ENCODE results near the gene HNF1A. TPM values are rescaled to one million over a fixed set of nuclear protein-coding genes. Genes with fewer than 3 reads are reported as not detected.
A peak's percentile ranks its signal among the peaks of the same experiment; 100 is the strongest.

HNF1A gene
- total RNA-seq, 2 donors from 2014 or later = not detected

GRCh38 chr12:121015825-121016766, 37.8 kb downstream of the HNF1A start, which contains the start of gene C12orf43:
Gene C12orf43 (minus strand): TSS chr12:121016487. CDS start chr12:121016474, 13 bp downstream.
- H3K4me3 Mint-ChIP-seq = peak within 1 kb of the TSS; percentile 85 to 100
- H3K9me3 Mint-ChIP-seq = no peaks in the 10 kb centered on the region
- H3K27me3 Mint-ChIP-seq (ENCODE audit: low read depth) = no peaks in the 10 kb centered on the region
- peaks cover 25% of the 10 kb centered on the region for H3K4me1 Mint-ChIP-seq (ENCODE audit: low read depth)
- ATAC-seq (replicated peaks in 1 of 2) = peak; percentile 97 to 98
- peaks cover 5 to 6% of the 10 kb centered on the region in 2 donors for H3K36me3 Mint-ChIP-seq (ENCODE audit: insufficient read depth in 2 of 2)
- DNase-seq = peak; percentile 92 to 96
- peak within 1 kb of the TSS; percentile 84 for H3K27ac Mint-ChIP-seq

GRCh38 chr12:121017966-121018491, 39.7 kb downstream of the HNF1A start:
- ATAC-seq (replicated peaks in 1 of 2) (no peak), DNase-seq (no peak)
- peaks cover 20% of the 10 kb centered on the region for H3K4me1 Mint-ChIP-seq (ENCODE audit: low read depth)
- H3K27me3 Mint-ChIP-seq (ENCODE audit: low read depth) = no peaks in the 10 kb centered on the region
- peaks cover 3 to 5% of the 10 kb centered on the region in 2 donors for H3K36me3 Mint-ChIP-seq (ENCODE audit: insufficient read depth in 2 of 2)
- no peaks in the 10 kb centered on the region for H3K9me3 Mint-ChIP-seq
- no peak overlapping the region for H3K4me3 Mint-ChIP-seq
- H3K27ac Mint-ChIP-seq = no peak overlapping the region

GRCh38 chr12:121018860-121019617, 40.7 kb downstream of the HNF1A start:
- no peaks in the 10 kb centered on the region for H3K9me3 Mint-ChIP-seq
- H3K4me3 Mint-ChIP-seq = no peak overlapping the region
- H3K36me3 Mint-ChIP-seq (ENCODE audit: insufficient read depth in 2 of 2) = peaks cover 3 to 5% of the 10 kb centered on the region in 2 donors
- peaks cover 16% of the 10 kb centered on the region for H3K4me1 Mint-ChIP-seq (ENCODE audit: low read depth)
- ATAC-seq (replicated peaks in 1 of 2) (no peak), DNase-seq (no peak)
- H3K27me3 Mint-ChIP-seq (ENCODE audit: low read depth) = no peaks in the 10 kb centered on the region
- no peak overlapping the region for H3K27ac Mint-ChIP-seq

GRCh38 chr12:121021754-121022153, 43.4 kb downstream of the HNF1A start:
- Mint-ChIP-seq H3K36me3 (ENCODE audit: insufficient read depth in 2 of 2) (no peaks in the 10 kb centered on the region), H3K4me1 (ENCODE audit: low read depth) (no peaks in the 10 kb centered on the region), H3K27me3 (ENCODE audit: low read depth) (no peaks in the 10 kb centered on the region), H3K27ac (no peak overlapping the region), H3K9me3 (no peaks in the 10 kb centered on the region), H3K4me3 (no peak overlapping the region)
- ATAC-seq (replicated peaks in 1 of 2) (no peak), DNase-seq (no peak)

- Mint-ChIP-seq H3K4me1 (ENCODE audit: low read depth) (no peaks in the 10 kb centered on the region), H3K4me3 (no peak overlapping the region), H3K9me3 (no peaks in the 10 kb centered on the region), H3K36me3 (ENCODE audit: insufficient read depth in 2 of 2) (no peaks in the 10 kb centered on the region), H3K27ac (no peak overlapping the region), H3K27me3 (ENCODE audit: low read depth) (no peaks in the 10 kb centered on the region)
- DNase-seq (no peak), ATAC-seq (replicated peaks in 1 of 2) (no peak)
These were observed 44.4 kb downstream of the HNF1A start for GRCh38 chr12:121022713-121023112.

- Mint-ChIP-seq H3K4me3 (no peak overlapping the region), H3K9me3 (no peaks in the 10 kb centered on the region), H3K36me3 (ENCODE audit: insufficient read depth in 2 of 2) (no peaks in the 10 kb centered on the region), H3K27ac (no peak overlapping the region), H3K4me1 (ENCODE audit: low read depth) (no peaks in the 10 kb centered on the region), H3K27me3 (ENCODE audit: low read depth) (no peaks in the 10 kb centered on the region)
- DNase-seq = no peak
- no peak for ATAC-seq (replicated peaks in 1 of 2)
These were observed 45.5 kb downstream of the HNF1A start for GRCh38 chr12:121023799-121024198.

- no peak overlapping the region for H3K27ac Mint-ChIP-seq
- H3K4me3 Mint-ChIP-seq = no peak overlapping the region
- DNase-seq (no peak), ATAC-seq (replicated peaks in 1 of 2) (no peak)
- no peaks in the 10 kb centered on the region for H3K9me3 Mint-ChIP-seq
- H3K27me3 Mint-ChIP-seq (ENCODE audit: low read depth) = no peaks in the 10 kb centered on the region
- H3K4me1 Mint-ChIP-seq (ENCODE audit: low read depth) = no peaks in the 10 kb centered on the region
- no peaks in the 10 kb centered on the region for H3K36me3 Mint-ChIP-seq (ENCODE audit: insufficient read depth in 2 of 2)
These were observed 47.3 kb downstream of the HNF1A start for GRCh38 chr12:121025442-121026226.

- Mint-ChIP-seq H3K27ac (no peak overlapping the region), H3K4me1 (ENCODE audit: low read depth) (peaks cover 4% of the 10 kb centered on the region), H3K4me3 (no peak overlapping the region), H3K36me3 (ENCODE audit: insufficient read depth in 2 of 2) (no peaks in the 10 kb centered on the region), H3K9me3 (no peaks in the 10 kb centered on the region), H3K27me3 (ENCODE audit: low read depth) (no peaks in the 10 kb centered on the region)
- ATAC-seq (replicated peaks in 1 of 2) (no peak), DNase-seq (no peak)
These were observed 48.1 kb downstream of the HNF1A start for GRCh38 chr12:121026274-121027045.

- H3K4me1 Mint-ChIP-seq (ENCODE audit: low read depth) = peaks cover 39% of the 10 kb centered on the region
- H3K27ac Mint-ChIP-seq = no peak overlapping the region
- no peak overlapping the region for H3K4me3 Mint-ChIP-seq
- H3K36me3 Mint-ChIP-seq (ENCODE audit: insufficient read depth in 2 of 2) = no peaks in the 10 kb centered on the region
- H3K27me3 Mint-ChIP-seq (ENCODE audit: low read depth) = no peaks in the 10 kb centered on the region
- no peaks in the 10 kb centered on the region for H3K9me3 Mint-ChIP-seq
- DNase-seq (no peak), ATAC-seq (replicated peaks in 1 of 2) (no peak)
These were observed 52.4 kb downstream of the HNF1A start for GRCh38 chr12:121030576-121031212.

GRCh38 chr12:121033625-121034349, 55.4 kb downstream of the HNF1A start:
- Mint-ChIP-seq H3K27ac (peak overlapping the region; percentile 14), H3K9me3 (no peaks in the 10 kb centered on the region), H3K4me1 (ENCODE audit: low read depth) (peaks cover 63% of the 10 kb centered on the region), H3K4me3 (peak overlapping the region; percentile 66 to 81), H3K27me3 (ENCODE audit: low read depth) (no peaks in the 10 kb centered on the region), H3K36me3 (ENCODE audit: insufficient read depth in 2 of 2) (no peaks in the 10 kb centered on the region)
- DNase-seq (peak; percentile 67 to 79), ATAC-seq (replicated peaks in 1 of 2) (peak; percentile 82 to 88)

- no peaks in the 10 kb centered on the region for H3K27me3 Mint-ChIP-seq (ENCODE audit: low read depth)
- peaks cover 0 to 2% of the 10 kb centered on the region in 2 donors for H3K36me3 Mint-ChIP-seq (ENCODE audit: insufficient read depth in 2 of 2)
- H3K27ac Mint-ChIP-seq = peak overlapping the region; percentile 73
- ATAC-seq (replicated peaks in 1 of 2) = no peak
- peaks cover 73% of the 10 kb centered on the region for H3K4me1 Mint-ChIP-seq (ENCODE audit: low read depth)
- H3K9me3 Mint-ChIP-seq = no peaks in the 10 kb centered on the region
- DNase-seq = no peak
- peak overlapping the region; percentile 66 to 81 for H3K4me3 Mint-ChIP-seq
These were observed 56.4 kb downstream of the HNF1A start for GRCh38 chr12:121034616-121035305.

Measured in activated T-cell treated with anti-CD3 and anti-CD28 coated beads, Interleukin-2, amount 50 U/mL, for 72 hours (primary cell).